ENCODE results near the gene GLRA1. TPM values are rescaled to one million over a fixed set of nuclear protein-coding genes. Genes with fewer than 3 reads are reported as not detected.

GLRA1 gene
- total RNA-seq, 1 donor from 2014 or later, result not detected

- no peak for DNase-seq (ENCODE audit: low spot score, unreplicated experiment)
- no peak for TF ChIP-seq CTCF (IDR thresholded peaks at IDR 0.05; ENCODE audit: unreplicated experiment)
- H3K27me3 Mint-ChIP-seq, result no peaks in the 10 kb centered on the region
- H3K4me1 Mint-ChIP-seq (ENCODE audit: low read depth), result no peaks in the 10 kb centered on the region
- peaks cover 27% of the 10 kb centered on the region for H3K9me3 Mint-ChIP-seq (ENCODE audit: low read depth)
- H3K4me3 Mint-ChIP-seq (ENCODE audit: low read depth), result no peak overlapping the region
- H3K36me3 Mint-ChIP-seq (ENCODE audit: insufficient read depth), result peaks cover 21% of the 10 kb centered on the region
- no peak overlapping the region for H3K27ac Mint-ChIP-seq
Observed at GRCh38 chr5:151829370-151829769, 95.3 kb downstream of the GLRA1 start.

- Mint-ChIP-seq H3K27me3 (no peaks in the 10 kb centered on the region), H3K27ac (no peak overlapping the region), H3K36me3 (ENCODE audit: insufficient read depth) (peaks cover 6% of the 10 kb centered on the region), H3K4me1 (ENCODE audit: low read depth) (peaks cover 5% of the 10 kb centered on the region), H3K9me3 (ENCODE audit: low read depth) (peaks cover 3% of the 10 kb centered on the region), H3K4me3 (ENCODE audit: low read depth) (no peak overlapping the region)
- TF ChIP-seq CTCF (IDR thresholded peaks at IDR 0.05; ENCODE audit: unreplicated experiment), result peak; percentile 88
- peak; percentile 56 for DNase-seq (ENCODE audit: low spot score, unreplicated experiment)
Observed at GRCh38 chr5:151825445-151825844, 99.2 kb downstream of the GLRA1 start.

GRCh38 chr5:151822141-151822540 lies 102.5 kb downstream of the GLRA1 start:
- DNase-seq (ENCODE audit: low spot score, unreplicated experiment), result no peak
- no peak for TF ChIP-seq CTCF (IDR thresholded peaks at IDR 0.05; ENCODE audit: unreplicated experiment)
- Mint-ChIP-seq H3K4me3 (ENCODE audit: low read depth) (no peak overlapping the region), H3K27me3 (no peaks in the 10 kb centered on the region), H3K27ac (no peak overlapping the region), H3K36me3 (ENCODE audit: insufficient read depth) (peaks cover 3% of the 10 kb centered on the region), H3K4me1 (ENCODE audit: low read depth) (peaks cover 5% of the 10 kb centered on the region), H3K9me3 (ENCODE audit: low read depth) (no peaks in the 10 kb centered on the region)

- no peaks in the 10 kb centered on the region for H3K9me3 Mint-ChIP-seq (ENCODE audit: low read depth)
- no peaks in the 10 kb centered on the region for H3K27me3 Mint-ChIP-seq
- H3K4me1 Mint-ChIP-seq (ENCODE audit: low read depth), result peaks cover 5% of the 10 kb centered on the region
- H3K4me3 Mint-ChIP-seq (ENCODE audit: low read depth), result no peak overlapping the region
- no peak overlapping the region for H3K27ac Mint-ChIP-seq
- no peak for TF ChIP-seq CTCF (IDR thresholded peaks at IDR 0.05; ENCODE audit: unreplicated experiment)
- peaks cover 5% of the 10 kb centered on the region for H3K36me3 Mint-ChIP-seq (ENCODE audit: insufficient read depth)
- DNase-seq (ENCODE audit: low spot score, unreplicated experiment), result no peak
Observed at GRCh38 chr5:151820903-151821302, 103.7 kb downstream of the GLRA1 start.

- Mint-ChIP-seq H3K36me3 (ENCODE audit: insufficient read depth) (peaks cover 5% of the 10 kb centered on the region), H3K4me1 (ENCODE audit: low read depth) (peaks cover 5% of the 10 kb centered on the region)
Observed at GRCh38 chr5:151820271-151820670, 104.4 kb downstream of the GLRA1 start.

More at GRCh38 chr5:151820271-151820670, 104.4 kb downstream of the GLRA1 start:
- no peak for TF ChIP-seq CTCF (IDR thresholded peaks at IDR 0.05; ENCODE audit: unreplicated experiment)
- no peak overlapping the region for H3K4me3 Mint-ChIP-seq (ENCODE audit: low read depth)
- DNase-seq (ENCODE audit: low spot score, unreplicated experiment), result no peak
- H3K9me3 Mint-ChIP-seq (ENCODE audit: low read depth), result no peaks in the 10 kb centered on the region
- H3K27ac Mint-ChIP-seq, result no peak overlapping the region
- H3K27me3 Mint-ChIP-seq, result no peaks in the 10 kb centered on the region

All from progenitor cell of endocrine pancreas (in vitro differentiated cells).